Uterus (tissue), 2 donors: ENCODE measurements around the gene THBD.

Experiments used
- CTCF ChIP-seq, 4 experiments: fragments of 200-600 bp in 2 of 4; fragments of 450-650 bp in 2 of 4; sonication (generic) in 2 of 4; IDR thresholded peaks; one replicate each; pipeline ENCODE4 v1.5.1; 2016 to 2019; ENCODE audit warnings: antibody characterized with exemption in 4 of 4, mild to moderate bottlenecking in 2 of 4, moderate library complexity in 1 of 4
- POLR2A ChIP-seq, 2 donors: fragments of 450-650 bp; IDR thresholded peaks; one replicate each; pipeline ENCODE4 v1.6.1; 2016; ENCODE audit warnings: antibody characterized with exemption in 2 of 2, mild to moderate bottlenecking in 1 of 2, moderate library complexity in 1 of 2

GRCh38 chr20:23021541-23021940 lies 27.9 kb downstream of the THBD start:
- TF ChIP-seq CTCF (IDR thresholded peaks at IDR 0.05) (no peak), POLR2A (IDR thresholded peaks at IDR 0.05) (no peak)
